GM19372 (cell line): ENCODE measurements around the gene COL4A1.

Experiments used
- ATAC-seq: cut with Tn5 transposase; IDR thresholded peaks from one replicate; pipeline ENCODE4 v1.9.1; 2021; ENCODE audit warnings: mild to moderate bottlenecking, low read depth, moderate library complexity; ENCODE audit not compliant: unreplicated experiment

COL4A1 gene

DNA sequence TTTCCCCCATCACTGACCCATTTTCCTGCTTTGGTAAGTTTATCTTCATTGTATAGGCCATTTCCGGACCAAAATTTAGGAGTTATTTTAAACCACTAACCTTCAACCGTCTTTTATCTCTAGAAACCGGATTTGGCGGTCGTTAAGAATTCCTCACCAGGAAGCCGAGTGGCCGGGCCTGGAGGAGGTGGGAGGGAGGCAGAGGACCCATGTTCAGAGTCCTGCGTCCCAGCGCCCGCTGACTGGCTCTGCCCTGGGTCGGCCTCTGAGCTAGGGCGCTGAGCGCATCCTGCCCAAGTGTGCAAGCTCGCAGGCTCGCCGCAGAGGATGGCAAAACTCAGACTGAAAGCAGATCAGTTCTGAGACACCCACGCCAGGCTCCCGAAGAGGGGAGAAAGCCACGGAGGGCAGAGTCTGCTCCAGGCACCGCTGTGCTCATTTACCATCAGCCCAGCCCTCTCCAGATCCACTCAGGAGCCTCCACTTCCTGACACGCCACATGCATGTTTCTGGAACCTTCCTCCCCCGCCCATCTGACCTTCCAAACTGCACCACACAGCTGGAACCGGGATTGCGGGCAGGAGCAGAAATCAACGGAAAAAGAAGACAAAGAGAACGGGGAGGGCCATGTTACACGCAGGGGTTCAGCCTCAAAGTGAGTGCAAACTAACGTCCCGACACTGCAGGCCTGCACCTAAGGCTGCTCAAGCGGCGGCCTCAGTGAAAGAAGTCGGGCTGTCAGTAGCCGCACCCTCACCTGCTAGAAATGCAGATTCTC, 8.3 kb downstream of the COL4A1 start:
- no peak for ATAC-seq

DNA sequence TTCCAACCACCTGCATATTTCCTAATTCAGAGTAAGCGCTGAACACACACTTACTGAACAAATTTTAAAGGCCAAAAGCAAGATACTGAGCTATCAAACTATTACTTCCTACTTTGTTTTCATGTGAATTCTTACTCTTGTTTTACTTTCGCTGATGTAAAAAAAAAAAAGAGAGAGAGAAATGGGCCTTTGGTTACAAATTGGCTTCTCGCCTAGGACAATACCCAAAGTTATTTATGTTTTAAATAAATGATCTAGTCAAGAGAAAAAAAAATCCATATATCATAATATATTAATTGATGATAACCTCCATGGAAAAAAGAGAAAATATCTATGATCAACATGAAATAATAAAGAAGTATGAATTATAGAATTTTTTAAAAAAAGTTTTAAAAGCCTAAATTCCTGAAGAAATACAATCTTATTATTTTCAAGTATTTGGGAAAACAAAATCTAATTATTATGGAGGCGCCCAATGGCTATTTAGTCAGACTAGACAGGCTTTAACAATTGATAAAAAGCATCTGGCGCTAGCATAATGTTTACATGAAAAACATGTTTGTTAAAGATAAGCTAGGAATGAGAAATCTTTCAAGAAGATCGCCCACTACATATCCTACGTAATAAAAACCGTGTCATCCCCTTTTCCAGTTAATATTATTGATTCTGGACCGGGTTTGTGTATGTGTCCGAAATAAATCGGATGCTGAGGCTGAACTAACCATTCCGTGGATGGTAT, 9.0 kb downstream of the COL4A1 start:
- ATAC-seq, result no peak

DNA sequence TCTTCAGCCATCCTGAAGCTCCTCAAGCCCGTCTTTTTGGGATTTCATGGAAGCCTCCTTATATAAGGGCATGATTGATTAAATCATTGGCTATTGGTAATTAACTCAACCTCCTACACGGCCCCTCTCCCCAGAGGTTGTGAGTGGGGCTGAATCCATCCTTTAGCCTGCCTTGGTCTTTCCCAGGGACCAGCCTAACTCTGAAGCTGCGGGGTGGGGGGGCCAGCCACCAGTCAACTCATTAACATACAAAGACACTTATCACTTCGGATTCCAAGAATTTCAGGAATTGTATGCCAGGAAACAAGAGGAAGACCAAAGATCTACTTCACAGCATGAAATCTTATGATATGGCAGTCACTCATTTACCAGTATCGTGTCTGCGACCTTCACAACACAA, 9.9 kb downstream of the COL4A1 start:
- no peak for ATAC-seq

DNA sequence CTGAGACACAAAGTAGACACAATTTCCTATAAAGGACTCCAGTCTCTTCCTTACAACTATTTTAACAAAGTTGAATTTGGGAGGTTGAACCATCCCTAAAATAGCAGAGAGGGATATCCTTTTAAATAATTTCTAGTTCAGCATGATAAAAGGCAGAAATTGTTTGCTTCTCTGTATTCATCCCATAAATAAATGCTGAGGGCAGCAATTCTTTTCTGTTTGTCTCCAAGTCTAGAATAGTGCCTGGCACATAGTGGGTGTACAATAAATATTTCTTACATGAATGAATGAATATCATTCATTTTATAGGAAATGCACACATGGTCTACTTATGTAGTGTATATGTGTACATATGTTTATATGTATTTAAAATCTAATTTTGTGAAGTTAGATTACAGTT, 12.3 kb downstream of the COL4A1 start:
- no peak for ATAC-seq

DNA sequence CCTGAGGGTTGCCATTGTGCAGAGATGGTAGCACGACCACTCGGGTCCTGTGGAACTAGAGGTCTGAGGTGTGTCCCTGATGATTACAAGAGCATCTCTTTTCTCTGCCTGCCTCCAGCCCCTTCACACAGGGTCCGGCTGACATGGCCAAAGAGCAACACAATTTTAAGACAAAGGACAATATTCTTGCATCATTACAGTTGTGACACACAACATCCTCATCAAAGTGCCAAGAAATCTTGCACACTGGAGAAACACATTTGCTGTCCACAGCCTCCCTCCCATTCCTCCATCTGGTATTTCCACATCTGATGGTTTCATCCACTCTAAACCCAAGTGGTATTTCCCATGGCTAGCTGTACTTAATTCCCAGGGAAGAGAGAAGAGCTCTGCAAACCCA, 12.8 kb downstream of the COL4A1 start:
- no peak for ATAC-seq

DNA sequence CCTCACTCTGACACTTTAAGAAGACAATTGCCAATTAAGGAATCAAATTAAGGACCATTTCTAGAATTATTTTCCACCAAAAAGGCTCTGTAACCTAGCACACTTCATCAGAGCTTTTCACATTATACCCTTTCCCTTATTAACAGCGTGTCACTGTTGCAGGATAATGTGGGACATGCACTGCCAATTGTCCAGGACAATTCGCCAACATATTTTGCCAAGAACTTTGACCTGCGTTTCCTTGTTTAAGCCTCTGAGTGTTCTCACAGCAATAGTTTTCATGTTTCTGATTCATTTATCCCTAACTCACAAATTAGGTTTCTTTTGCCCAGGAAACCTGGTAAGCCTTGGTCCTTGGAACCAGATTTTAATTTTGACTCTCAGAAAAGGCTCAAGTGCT, 13.3 kb downstream of the COL4A1 start:
- no peak for ATAC-seq

DNA sequence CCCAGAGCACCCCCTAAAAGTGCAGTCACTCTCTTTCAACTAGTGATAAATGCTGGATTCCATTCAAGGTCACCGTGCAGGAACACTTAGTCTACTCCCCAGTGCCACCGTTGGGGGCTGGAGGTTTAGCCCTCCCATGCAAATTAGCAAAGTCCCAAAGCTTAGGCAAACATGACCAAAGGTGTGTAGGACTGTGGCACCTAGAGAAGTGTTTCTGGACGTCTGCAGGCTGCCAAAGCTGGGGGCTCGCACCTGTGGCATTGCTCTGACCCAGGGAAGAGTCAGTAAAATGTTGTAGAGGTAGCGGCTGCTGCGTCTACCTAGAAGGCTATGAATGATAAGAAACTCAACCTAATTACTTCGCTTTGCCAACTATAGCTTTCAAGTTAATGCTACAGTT, 13.9 kb downstream of the COL4A1 start:
- ATAC-seq, result no peak

DNA sequence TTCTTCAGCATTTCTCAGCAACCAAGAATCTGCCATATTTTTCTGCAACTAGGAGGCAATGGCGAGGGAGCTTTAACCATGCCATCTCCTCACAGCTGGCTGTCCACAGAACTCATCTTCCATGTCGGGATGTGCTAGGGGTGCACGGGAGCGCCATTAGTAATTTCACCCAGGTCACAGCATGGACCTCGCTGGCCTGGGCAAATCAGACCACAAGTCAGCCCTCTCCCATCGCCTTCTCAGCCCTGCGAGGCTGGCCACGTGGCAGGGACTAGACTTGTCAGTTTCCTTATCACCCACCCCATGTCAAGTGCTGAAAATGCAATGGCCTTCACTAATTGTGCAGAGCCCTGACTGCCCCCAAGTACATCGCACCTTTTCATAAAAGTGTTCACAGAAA, 15.7 kb downstream of the COL4A1 start:
- ATAC-seq, result no peak

DNA sequence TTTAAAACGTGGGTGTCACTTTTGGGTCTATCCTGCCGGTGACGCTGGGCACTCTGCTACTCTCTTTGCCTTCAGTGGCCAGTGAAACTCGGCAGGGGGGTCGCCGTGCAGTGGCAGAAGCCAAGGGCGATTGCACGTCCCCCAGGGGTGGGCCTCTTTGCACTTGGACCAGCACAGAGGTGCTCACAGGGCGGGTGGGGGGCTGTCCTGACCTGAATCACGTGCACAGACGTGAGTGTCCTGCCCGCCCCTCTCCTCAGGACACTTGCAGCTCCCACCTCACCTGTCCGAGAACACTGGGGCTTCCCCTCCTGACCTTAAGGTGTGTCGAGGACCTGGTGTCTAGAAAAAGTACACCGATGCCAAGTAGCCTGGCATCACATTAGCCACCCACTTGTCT, 16.1 kb downstream of the COL4A1 start:
- ATAC-seq, result no peak

DNA sequence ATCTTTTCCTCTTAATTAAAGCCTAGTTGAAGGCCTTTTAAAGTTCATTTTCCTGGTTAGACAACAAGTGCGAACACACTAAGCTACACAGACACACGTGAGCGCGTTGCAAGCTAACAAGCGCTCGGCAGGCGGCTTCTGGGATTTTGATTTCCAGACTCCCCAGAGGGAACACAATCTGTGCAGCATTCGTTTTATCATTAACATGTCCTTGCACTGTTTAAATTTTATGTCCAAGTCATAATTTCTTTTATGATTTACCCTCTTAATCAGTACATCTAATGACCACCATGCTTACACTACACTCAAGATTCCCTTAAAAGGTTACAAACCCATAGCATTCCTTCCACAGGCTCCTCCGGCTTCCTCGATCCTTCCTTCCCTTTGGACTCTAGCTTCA, 16.8 kb downstream of the COL4A1 start:
- no peak for ATAC-seq

DNA sequence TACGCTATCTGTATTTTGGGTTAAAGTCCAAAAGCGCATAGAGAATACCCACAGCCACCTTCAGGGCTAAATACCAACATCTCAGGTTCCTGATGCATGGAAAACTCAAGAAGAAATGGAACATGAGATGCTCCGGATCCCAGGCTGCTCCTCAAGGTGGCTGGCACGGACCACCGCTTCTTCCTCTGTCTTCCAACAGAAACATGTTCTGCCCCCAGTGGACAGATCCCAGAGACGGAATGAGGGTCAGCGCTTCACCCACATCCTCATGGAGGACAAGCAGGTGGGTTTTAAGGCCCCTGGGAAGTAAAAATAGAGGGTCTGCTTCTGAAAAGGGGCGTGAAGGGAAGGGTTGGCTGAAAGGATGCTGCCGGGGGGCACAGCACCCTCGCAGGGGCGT, 17.3 kb downstream of the COL4A1 start:
- ATAC-seq, result no peak

DNA sequence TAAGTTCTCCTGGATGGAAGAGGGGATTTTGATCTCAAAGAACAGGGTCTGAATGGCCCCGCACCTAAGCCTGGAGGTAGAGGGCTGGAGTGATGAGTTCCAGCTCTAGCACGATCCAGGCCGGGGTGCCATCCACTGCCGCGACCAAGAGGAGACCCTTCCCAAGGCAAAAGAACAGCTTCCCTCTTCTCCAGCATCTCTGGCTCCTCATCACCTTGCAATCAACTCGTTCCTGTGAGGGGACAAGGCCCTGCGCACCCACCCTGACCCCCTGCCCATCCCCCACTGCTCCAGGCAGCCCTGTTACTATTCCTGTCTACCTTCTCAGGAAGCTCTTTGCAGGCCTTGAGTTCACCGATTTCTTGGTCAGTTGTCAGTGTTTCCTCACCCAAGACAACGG, 17.8 kb downstream of the COL4A1 start:
- no peak for ATAC-seq

DNA sequence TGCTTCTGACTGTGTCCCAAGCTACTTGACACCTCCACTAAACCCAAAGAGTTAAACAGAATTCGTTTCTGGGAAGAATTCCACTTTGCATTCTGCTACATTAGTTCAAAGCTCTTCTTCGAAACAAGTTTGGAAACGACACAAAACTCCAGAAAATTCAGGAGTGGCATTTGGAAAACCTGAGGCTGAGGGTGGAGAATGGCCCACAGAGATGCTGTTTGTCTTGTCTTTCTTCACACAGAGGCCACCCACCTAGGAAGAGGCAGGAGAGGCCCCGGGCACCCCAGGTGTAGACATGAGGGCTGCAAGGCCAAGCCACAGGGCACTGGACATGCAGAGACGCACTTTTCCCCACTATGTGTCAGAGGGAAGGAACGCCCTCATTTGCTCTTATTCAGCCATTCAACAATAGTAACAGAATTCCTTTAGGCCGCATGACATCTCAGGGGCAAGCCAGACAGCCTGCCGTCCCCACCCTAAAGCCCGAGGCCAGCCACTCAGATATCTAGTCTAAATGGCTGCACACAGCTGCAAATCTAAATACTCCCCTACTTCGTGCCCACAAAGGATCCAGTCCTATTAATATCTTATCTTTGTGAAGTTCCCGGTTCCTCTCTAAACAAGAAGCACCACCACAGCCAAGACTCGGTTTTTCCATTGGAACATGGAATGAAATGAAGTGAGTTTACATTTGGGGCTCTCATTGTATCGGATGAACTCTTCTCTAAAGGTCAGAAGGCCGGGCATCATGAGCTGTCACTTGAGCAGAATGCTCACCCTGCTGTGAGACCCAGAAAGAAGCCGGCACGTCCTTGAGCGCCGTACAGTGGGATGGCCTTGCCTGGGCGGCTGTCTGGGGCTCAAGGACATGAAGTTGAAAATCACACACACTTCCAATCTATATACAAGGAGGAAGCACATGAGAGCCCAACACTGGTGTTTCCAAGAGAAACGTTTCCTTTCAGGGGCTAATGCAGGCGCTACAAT, 19.8 kb downstream of the COL4A1 start:
- no peak for ATAC-seq

DNA sequence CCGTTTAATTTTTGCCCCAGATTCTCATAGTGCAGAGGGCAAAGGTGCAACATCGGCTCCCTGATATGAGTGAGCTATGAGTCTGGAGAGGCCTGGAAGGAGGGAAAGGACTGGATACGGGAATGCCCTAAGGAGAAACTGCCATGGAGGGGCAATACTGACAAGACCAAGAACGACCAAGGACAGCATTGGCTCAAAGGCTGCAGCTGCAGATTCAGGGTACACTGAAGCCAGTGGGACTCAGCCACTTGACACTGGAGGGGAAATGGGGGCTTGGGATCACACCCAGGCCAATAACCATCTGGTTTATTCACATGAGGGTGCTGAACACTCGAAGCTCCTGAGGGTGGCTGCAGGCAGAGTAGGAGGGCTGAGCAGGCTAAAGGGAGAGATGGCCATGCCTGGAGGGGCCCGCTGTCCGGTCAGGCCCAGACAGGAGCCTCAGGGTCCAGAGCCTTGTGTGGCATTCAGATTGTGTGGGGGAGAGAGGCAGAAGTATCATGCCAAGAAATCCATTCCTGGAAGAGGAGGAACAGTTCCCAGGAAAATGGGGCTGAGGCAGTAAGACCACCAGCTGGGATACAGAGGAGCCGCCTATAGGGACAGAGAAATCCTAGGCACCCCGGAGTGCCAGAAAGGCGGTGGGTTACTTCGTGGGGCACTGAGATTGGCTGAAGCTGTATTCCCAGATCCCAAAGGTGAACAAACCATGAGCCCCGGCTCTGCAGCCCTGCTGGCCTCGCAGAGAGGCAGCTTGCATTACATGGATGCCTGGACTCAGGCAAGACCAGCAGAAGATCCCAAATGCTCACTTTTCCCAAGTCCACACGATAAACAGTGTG, 20.7 kb downstream of the COL4A1 start:
- ATAC-seq, result no peak

DNA sequence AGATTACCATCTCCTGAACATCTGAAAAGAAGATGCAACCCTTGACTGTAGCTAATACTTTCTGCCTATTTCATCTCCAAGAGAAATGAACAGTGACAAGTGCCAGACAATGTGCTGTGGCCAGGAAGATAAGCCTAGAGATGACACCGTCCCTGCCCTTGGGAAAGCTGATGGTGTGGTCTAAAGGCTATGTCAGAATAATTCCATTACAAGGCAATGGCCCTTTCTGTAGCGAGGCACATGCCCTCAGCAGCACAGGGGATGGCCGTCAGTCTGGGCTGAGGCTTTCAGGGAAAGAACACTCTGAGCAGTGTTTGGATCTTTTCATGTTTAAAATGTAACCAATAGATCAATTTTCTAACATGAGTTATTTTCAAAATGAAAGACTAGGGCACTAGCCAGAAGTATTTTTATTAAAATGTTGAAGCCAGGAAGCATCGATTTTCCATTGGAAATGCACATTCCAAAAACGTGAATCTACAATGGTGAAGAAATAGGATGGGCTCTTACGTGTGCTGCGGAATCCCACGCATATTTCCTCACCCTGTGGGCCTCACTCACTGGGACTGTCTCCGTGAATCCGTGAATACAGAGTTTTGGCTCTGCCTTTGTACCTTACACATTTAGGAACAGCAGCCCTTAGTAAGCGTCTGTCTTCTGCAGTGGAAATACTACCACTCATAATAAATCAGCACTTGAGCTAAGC, 22.0 kb downstream of the COL4A1 start:
- ATAC-seq, result no peak

DNA sequence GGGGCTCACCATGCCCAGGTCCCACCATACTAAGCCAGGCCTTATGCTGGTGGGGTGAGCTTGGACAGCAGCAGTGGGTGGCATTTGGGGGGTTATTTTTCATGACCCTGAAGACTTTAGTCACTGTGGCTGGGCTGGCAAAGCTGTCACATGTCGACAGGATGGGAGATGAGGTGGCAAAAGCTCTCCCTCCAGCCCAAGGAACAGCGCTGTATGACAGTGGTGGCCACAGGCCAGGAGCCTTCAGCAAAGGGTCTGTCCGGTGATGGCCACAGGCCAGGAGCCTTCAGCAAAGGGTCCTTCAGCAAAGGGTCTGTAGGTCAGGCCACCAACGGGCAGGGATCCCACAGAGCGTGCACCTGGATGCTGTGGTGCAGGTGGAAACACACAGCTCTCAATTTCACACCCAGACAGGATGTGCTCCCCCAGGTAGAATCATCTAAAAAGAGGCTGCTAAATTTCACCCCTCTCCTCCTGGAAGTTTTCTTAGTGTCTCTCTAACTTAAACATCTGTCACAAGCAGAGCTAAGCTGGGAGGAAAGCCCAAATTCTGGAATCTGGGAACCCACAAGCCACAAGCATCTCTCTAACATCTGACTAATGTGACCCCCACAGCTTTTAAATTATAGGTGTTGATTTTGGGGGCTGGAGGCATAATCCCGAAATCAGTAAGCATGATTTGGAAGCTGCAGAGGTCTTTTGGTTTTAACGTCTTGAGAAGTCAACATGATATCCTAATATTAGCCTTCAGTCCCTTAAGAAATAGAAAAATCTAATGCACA, 23.0 kb downstream of the COL4A1 start:
- no peak for ATAC-seq

DNA sequence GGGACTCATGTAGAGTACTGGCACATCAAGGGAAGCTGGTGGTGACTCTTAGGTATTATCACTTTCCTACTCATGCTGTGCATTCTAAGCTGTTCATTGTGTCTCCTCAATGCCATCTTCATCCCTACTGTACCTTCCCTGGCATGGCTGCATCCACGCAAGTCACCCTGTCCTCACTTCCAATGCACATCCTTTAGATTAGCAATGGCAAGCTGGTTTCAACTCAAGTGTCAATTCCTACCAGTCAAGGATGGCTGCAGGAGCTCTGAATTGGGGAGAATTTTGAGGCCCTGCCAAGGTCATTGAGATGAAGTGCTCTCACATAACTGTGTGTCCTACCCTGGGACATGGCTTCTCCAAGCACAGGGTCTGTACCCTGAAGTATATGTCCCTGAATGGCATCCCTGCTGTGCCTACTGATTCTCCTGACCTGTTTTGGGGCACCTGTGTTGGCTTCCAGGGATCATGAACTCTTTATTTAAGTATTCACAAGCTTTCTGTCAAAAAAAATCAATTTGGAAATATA, 24.6 kb downstream of the COL4A1 start:
- ATAC-seq, result no peak

DNA sequence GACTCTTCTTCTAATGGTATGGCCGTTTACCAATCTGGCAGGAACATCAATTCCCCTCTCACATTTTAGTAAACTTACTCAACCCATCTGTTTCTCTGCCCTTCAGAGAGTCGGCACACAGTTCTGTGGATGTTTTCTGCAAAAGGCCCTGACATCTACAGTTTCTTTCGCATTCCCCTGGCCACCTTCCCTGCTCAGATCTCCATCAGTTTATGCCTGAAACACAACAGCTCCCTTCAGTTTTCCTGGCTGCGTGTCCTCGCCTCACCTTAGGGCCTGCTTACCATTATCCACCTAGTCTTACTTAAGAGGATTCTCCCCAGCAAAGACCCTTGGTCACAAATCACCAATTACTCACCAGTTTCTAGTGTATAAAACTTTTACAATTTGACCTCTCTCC, 25.2 kb downstream of the COL4A1 start:
- no peak for ATAC-seq
